AG10803 (cell line): Measurements from ENCODE around the gene FBXO42.

Experiments used
- DNase-seq: peaks from one replicate; pipeline ENCODE4 v3.0.0; 2010; ENCODE audit warnings: low read depth
- H3K4me3 ChIP-seq: 2 replicates; pipeline ENCODE4 v1.5.1; 2011; ENCODE audit warnings: mild to moderate bottlenecking, low read length, control low read depth
- TF ChIP-seq, protein P1 (sequence below): conservative IDR thresholded peaks from 2 replicates; pipeline ENCODE4 v1.5.1; 2011; ENCODE audit warnings: mild to moderate bottlenecking, low read length, control low read depth, inconsistent platforms

The FBXO42 gene

DNA sequence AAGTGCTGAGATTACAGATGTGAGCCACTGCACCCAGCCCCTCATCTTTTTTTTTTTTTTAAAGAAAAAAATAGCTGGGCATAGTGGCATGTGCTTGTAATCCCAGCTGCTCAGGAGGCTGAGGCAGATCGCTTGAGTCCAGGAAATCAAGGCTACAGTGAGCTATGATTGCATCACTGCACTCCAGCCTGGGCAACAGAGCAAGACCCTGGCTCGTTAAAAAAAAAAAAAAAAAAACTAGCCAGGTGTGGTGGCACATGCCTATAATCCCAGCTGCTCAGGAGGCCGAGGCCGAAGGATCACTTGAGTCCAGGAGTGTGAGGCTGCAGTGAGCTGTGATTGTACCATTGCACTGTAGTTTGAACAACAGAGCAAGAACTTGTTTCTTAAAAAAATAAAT is 28.6 kb upstream of the FBXO42 start:
- no peak overlapping the region for H3K4me3 ChIP-seq
- DNase-seq, result no peak
- TF ChIP-seq, protein P1, sequence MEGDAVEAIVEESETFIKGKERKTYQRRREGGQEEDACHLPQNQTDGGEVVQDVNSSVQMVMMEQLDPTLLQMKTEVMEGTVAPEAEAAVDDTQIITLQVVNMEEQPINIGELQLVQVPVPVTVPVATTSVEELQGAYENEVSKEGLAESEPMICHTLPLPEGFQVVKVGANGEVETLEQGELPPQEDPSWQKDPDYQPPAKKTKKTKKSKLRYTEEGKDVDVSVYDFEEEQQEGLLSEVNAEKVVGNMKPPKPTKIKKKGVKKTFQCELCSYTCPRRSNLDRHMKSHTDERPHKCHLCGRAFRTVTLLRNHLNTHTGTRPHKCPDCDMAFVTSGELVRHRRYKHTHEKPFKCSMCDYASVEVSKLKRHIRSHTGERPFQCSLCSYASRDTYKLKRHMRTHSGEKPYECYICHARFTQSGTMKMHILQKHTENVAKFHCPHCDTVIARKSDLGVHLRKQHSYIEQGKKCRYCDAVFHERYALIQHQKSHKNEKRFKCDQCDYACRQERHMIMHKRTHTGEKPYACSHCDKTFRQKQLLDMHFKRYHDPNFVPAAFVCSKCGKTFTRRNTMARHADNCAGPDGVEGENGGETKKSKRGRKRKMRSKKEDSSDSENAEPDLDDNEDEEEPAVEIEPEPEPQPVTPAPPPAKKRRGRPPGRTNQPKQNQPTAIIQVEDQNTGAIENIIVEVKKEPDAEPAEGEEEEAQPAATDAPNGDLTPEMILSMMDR, result no peak

DNA sequence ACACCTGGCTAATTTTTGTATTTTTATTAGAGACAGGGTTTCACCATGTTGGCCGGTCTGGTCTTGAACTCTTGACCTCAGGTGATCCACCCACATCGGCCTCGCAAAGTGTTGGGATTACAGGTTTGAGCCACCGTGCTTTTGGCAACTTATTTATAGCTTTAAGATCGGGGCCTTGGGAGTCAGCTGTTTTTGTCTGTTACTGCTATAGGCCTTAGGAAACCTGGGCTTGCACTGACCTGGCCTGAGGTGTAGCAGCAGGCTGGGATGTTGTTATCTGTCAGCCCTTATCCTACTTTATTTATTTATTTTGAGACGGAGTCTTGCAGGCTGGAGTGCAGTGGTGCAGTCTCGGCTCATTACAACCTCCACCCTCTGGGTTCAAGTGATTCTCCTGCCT is 26.2 kb upstream of the FBXO42 start:
- TF ChIP-seq, protein P1, result no peak
- H3K4me3 ChIP-seq, result no peak overlapping the region
- DNase-seq, result no peak

- no peak for DNase-seq
- no peak overlapping the region for H3K4me3 ChIP-seq
- TF ChIP-seq, protein P1, result no peak
Measured at GRCh38 chr1:16376971-16377370, 24.7 kb upstream of the FBXO42 start.

GRCh38 chr1:16375521-16376340 is 23.5 kb upstream of the FBXO42 start:
- DNase-seq, result peak; percentile 66
- TF ChIP-seq, protein P1, result no peak
- no peak overlapping the region for H3K4me3 ChIP-seq

DNA sequence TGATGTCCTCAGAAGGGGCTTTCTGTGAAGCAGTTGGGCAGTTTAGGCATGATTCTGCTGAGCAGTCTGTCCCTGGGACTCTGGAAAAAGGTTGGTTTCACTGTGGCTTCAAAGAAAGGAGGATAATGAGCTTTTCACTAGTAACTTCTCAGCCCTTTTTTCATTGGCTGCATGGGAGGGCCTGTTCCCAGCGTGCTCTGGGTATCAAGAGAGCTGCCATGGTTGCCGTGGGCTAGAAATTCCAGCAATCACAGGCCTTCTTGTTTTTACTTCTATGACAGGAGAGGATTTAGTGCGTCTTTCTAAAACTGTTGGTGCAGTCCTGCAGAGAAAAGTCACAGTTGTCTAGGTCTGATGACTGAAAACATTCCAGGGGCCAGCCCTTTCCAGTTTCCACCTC is 22.0 kb upstream of the FBXO42 start:
- no peak overlapping the region for H3K4me3 ChIP-seq
- TF ChIP-seq, protein P1, result no peak
- no peak for DNase-seq

GRCh38 chr1:16372535-16373285 is 20.4 kb upstream of the FBXO42 start:
- TF ChIP-seq, protein P1, result no peak
- no peak overlapping the region for H3K4me3 ChIP-seq
- DNase-seq, result peak; percentile 40

- DNase-seq, result peak; percentile 69
- no peak overlapping the region for H3K4me3 ChIP-seq
- TF ChIP-seq, protein P1, result no peak
Measured at GRCh38 chr1:16371725-16372124, 19.4 kb upstream of the FBXO42 start.
